Measurements from ENCODE around the gene VWA8. TPM values are rescaled to one million over a fixed set of nuclear protein-coding genes. Genes with fewer than 3 reads are reported as not detected.

The VWA8 gene
- polyA plus RNA-seq, 1 donor (not counting 4 experiments of a cell fraction or from before 2014, with no cell fraction given) = 17.8 TPM

DNA sequence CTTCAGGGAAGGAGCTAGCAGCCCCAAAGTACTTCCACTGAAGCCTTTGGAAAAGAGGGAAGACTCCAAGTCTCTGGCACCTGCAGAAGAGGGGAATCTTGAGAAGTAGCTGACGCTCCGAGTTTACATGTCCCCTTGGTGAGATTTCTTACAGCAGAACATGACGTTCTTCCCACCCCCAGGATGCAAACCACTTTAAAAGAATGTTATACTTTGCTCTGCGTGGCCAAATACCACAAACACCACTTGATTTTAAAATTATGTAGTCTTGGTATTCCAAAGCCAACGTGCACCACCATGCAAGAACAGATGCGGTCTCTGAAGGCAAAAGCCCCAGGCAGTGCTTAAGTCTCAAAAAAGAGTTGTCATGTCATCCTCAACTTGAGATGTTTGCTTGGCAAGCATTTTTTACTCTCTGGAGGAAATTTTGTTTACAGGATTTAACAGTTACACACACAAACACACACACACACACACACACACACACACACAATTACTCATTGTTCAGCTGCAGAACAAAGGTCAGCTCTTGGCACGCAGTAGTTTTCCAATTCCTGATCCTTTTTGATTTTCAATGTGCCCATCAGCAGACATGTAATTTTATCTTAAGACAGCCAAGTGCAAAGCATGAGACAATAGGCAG, 397.4 kb downstream of the VWA8 start:
- H3K9me1 ChIP-seq (ENCODE audit: control insufficient read depth, extremely low read depth, insufficient read depth, low read length) = no peaks in the 10 kb centered on the region
- no peaks in the 10 kb centered on the region for H3K9me3 ChIP-seq (ENCODE audit: control insufficient read depth, low read depth, low read length)
- no peaks in the 10 kb centered on the region for H3K36me3 ChIP-seq (ENCODE audit: control insufficient read depth in 2 of 2, extremely low read depth in 1 of 2, insufficient read depth in 2 of 2, low read length in 2 of 2)
- peaks cover 12% of the 10 kb centered on the region for H3K4me1 ChIP-seq (ENCODE audit: control insufficient read depth, extremely low read depth, insufficient read depth, low read length)
- dilution Hi-C loops (cut with MboI; ENCODE audit: extremely low pct_ligation_motif_present, low sequenced_read_pairs) = no loop called here
- H3K79me2 ChIP-seq (ENCODE audit: control insufficient read depth, insufficient read depth, low read length) = no peaks in the 10 kb centered on the region
- H3K4me2 ChIP-seq (ENCODE audit: control insufficient read depth, extremely low read depth, insufficient read depth, low read depth, low read length) = no peak overlapping the region
- TF ChIP-seq EZH2 (IDR thresholded peaks at IDR 0.05; ENCODE audit: low read length) = no peak
- TF ChIP-seq, protein P1, sequence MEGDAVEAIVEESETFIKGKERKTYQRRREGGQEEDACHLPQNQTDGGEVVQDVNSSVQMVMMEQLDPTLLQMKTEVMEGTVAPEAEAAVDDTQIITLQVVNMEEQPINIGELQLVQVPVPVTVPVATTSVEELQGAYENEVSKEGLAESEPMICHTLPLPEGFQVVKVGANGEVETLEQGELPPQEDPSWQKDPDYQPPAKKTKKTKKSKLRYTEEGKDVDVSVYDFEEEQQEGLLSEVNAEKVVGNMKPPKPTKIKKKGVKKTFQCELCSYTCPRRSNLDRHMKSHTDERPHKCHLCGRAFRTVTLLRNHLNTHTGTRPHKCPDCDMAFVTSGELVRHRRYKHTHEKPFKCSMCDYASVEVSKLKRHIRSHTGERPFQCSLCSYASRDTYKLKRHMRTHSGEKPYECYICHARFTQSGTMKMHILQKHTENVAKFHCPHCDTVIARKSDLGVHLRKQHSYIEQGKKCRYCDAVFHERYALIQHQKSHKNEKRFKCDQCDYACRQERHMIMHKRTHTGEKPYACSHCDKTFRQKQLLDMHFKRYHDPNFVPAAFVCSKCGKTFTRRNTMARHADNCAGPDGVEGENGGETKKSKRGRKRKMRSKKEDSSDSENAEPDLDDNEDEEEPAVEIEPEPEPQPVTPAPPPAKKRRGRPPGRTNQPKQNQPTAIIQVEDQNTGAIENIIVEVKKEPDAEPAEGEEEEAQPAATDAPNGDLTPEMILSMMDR (optimal IDR thresholded peaks at IDR 0.05 in 1 of 3, IDR thresholded peaks at IDR 0.05 in 1 of 3, conservative IDR thresholded peaks at IDR 0.05 in 1 of 3; ENCODE audit: extremely low read depth in 1 of 3, insufficient read depth in 2 of 3, low read length in 3 of 3) = no peak
- DNase-seq (ENCODE audit: low read depth, low spot score) (no peak), FAIRE-seq (no peak)
- H3K27me3 ChIP-seq (ENCODE audit: control insufficient read depth, extremely low read depth, insufficient read depth, low read length) = no peaks in the 10 kb centered on the region
- no peak overlapping the region for H3K4me3 ChIP-seq (ENCODE audit: control insufficient read depth in 2 of 3, extremely low read depth in 1 of 3, insufficient read depth in 2 of 3, low read depth in 1 of 3, low read length in 3 of 3)
- H3K9ac ChIP-seq (ENCODE audit: control insufficient read depth, extremely low read depth, insufficient read depth, low read length) = no peak overlapping the region
- no peaks in the 10 kb centered on the region for H4K20me1 ChIP-seq (ENCODE audit: control insufficient read depth, extremely low read depth, insufficient read depth, low read length)
- H2AFZ ChIP-seq (ENCODE audit: control insufficient read depth, low read length) = no peak overlapping the region
- H3K27ac ChIP-seq (ENCODE audit: control insufficient read depth, insufficient read depth, low read length) = no peak overlapping the region

DNA sequence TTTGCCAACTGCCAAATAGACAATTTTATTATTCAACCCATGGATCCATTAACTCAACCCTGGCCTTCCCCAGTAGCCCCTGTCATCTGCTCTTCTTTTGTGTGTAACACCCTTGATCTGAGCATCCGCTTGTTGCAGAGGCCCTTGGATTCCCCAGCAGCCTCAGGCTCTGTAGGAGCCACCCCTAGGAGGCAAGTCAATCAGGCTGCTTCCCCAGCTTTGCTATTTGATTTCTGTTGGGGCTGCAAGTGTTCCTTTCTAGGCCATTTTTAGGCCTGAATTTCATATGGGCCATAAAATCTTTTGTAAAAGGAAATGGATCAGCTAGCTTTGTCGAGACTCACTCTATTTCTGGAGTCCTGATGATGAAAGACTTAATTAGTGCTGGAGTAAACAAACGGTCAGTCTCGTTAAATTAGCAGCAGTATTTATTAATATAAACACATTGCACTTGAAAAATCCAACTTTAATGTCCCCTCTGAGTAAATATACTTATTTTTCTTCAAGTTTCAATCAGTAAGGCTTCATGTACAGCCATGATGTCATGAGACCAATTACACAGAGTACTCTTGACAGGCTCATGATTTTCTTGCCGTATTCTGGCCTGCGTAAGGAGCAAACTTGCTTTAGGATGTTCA, 398.2 kb downstream of the VWA8 start:
- Histone ChIP-seq H3K4me1 (ENCODE audit: control insufficient read depth, extremely low read depth, insufficient read depth, low read length) (peaks cover 12% of the 10 kb centered on the region), H4K20me1 (ENCODE audit: control insufficient read depth, extremely low read depth, insufficient read depth, low read length) (no peaks in the 10 kb centered on the region), H3K9me1 (ENCODE audit: control insufficient read depth, extremely low read depth, insufficient read depth, low read length) (no peaks in the 10 kb centered on the region), H2AFZ (ENCODE audit: control insufficient read depth, low read length) (no peak overlapping the region), H3K27ac (ENCODE audit: control insufficient read depth, insufficient read depth, low read length) (no peak overlapping the region), H3K36me3 (ENCODE audit: control insufficient read depth in 2 of 2, extremely low read depth in 1 of 2, insufficient read depth in 2 of 2, low read length in 2 of 2) (no peaks in the 10 kb centered on the region), H3K9me3 (ENCODE audit: control insufficient read depth, low read depth, low read length) (no peaks in the 10 kb centered on the region), H3K4me2 (ENCODE audit: control insufficient read depth, extremely low read depth, insufficient read depth, low read depth, low read length) (no peak overlapping the region), H3K9ac (ENCODE audit: control insufficient read depth, extremely low read depth, insufficient read depth, low read length) (no peak overlapping the region), H3K79me2 (ENCODE audit: control insufficient read depth, insufficient read depth, low read length) (no peaks in the 10 kb centered on the region), H3K27me3 (ENCODE audit: control insufficient read depth, extremely low read depth, insufficient read depth, low read length) (no peaks in the 10 kb centered on the region), H3K4me3 (ENCODE audit: control insufficient read depth in 2 of 3, extremely low read depth in 1 of 3, insufficient read depth in 2 of 3, low read depth in 1 of 3, low read length in 3 of 3) (no peak overlapping the region)
- no peak for FAIRE-seq
- dilution Hi-C loops (cut with MboI; ENCODE audit: extremely low pct_ligation_motif_present, low sequenced_read_pairs) = no loop called here
- TF ChIP-seq EZH2 (IDR thresholded peaks at IDR 0.05; ENCODE audit: low read length) = no peak
- DNase-seq (ENCODE audit: low read depth, low spot score) = no peak
